ENCODE results near the gene TENM4. TPM values are rescaled to one million over a fixed set of nuclear protein-coding genes. Genes with fewer than 3 reads are reported as not detected.

Gene TENM4
- total and polyA plus RNA-seq, 2 of the 8 experiments (the other 6 are each of a cell fraction or from before 2014, with no cell fraction given): 3.5 to 7.2 TPM

GRCh38 chr11:79363861-79364378 lies 76.9 kb downstream of the TENM4 start (continued):
- TF ChIP-seq CTCF (IDR thresholded peaks at IDR 0.05; ENCODE audit: control extremely low read depth in 1 of 3, insufficient read depth in 1 of 3, low read depth in 1 of 3, low read length in 3 of 3) (no peak), HDAC2 (IDR thresholded peaks at IDR 0.05; ENCODE audit: borderline replicate concordance in 1 of 2, low read depth in 2 of 2, low read length in 2 of 2) (no peak), SP4 (IDR thresholded peaks at IDR 0.05; ENCODE audit: low read length) (no peak)
